ENCODE data around the gene PLEKHB2. TPM values are rescaled to one million over a fixed set of nuclear protein-coding genes. Genes with fewer than 3 reads are reported as not detected.

The PLEKHB2 gene
- total RNA-seq, 1 experiment from 2014 or later, result 65.6 TPM

GRCh38 chr2:131120815-131121317 lies 15.7 kb downstream of the PLEKHB2 start:
- H3K36me3 Mint-ChIP-seq, result peaks cover 38% of the 10 kb centered on the region
- TF ChIP-seq MAX (CRISPR knock-in tag; IDR thresholded peaks at IDR 0.05), result no peak
- TF ChIP-seq ATF3 (CRISPR knock-in tag; conservative IDR thresholded peaks at IDR 0.05), result no peak
- TF ChIP-seq NFATC4 (CRISPR knock-in tag; IDR thresholded peaks at IDR 0.05), result no peak
- no peak for TF ChIP-seq AR (CRISPR knock-in tag; IDR thresholded peaks at IDR 0.05)
- no peak for TF ChIP-seq TP53 (CRISPR knock-in tag; IDR thresholded peaks at IDR 0.05)
- no peak for TF ChIP-seq KAT7 (CRISPR knock-in tag; IDR thresholded peaks at IDR 0.05; ENCODE audit: borderline replicate concordance)
- TF ChIP-seq ESRRA (CRISPR knock-in tag; IDR thresholded peaks at IDR 0.05; ENCODE audit: borderline replicate concordance), result no peak
- TF ChIP-seq ELF4 (CRISPR knock-in tag; IDR thresholded peaks at IDR 0.05; ENCODE audit: low read depth), result no peak
- TF ChIP-seq ATF1 (CRISPR knock-in tag; IDR thresholded peaks at IDR 0.05), result no peak
- TF ChIP-seq PREB (CRISPR knock-in tag; IDR thresholded peaks at IDR 0.05; ENCODE audit: borderline replicate concordance), result no peak
- no peak for TF ChIP-seq TEAD1 (CRISPR knock-in tag; IDR thresholded peaks at IDR 0.05)
- no peak for ATAC-seq
- H3K4me1 Mint-ChIP-seq, result peaks cover 3% of the 10 kb centered on the region
- CTCF ChIA-PET, result no interaction called here
- POLR2A ChIA-PET, result interaction anchor here (0.6 kb wide), 1 partner anchor 8 kb away, joined by 4 read pairs; no protein-coding TSS in a partner anchor
- DNase-seq (ENCODE audit: low spot score), result no peak
- H3K27ac Mint-ChIP-seq, result peak overlapping the region; percentile 65; the same call in 1 of the 2 replicates
- H3K27me3 Mint-ChIP-seq (ENCODE audit: low read depth), result no peaks in the 10 kb centered on the region
- no peaks in the 10 kb centered on the region for H3K9me3 Mint-ChIP-seq
- no peak overlapping the region for H3K4me3 Mint-ChIP-seq

- POLR2A ChIA-PET, result no interaction called here
- Mint-ChIP-seq H3K9me3 (no peaks in the 10 kb centered on the region), H3K36me3 (peaks cover 36% of the 10 kb centered on the region), H3K4me3 (no peak overlapping the region), H3K27me3 (ENCODE audit: low read depth) (no peaks in the 10 kb centered on the region), H3K4me1 (peaks cover 3% of the 10 kb centered on the region), H3K27ac (no peak overlapping the region)
- CTCF ChIA-PET, result no interaction called here
- ATAC-seq (no peak), DNase-seq (ENCODE audit: low spot score) (no peak)
- TF ChIP-seq ZNF138 (CRISPR knock-in tag; conservative IDR thresholded peaks at IDR 0.05), result no peak
- no peak for TF ChIP-seq ZNF263 (CRISPR knock-in tag; IDR thresholded peaks at IDR 0.05; ENCODE audit: low read depth)
- no peak for TF ChIP-seq ZNF512 (CRISPR knock-in tag; IDR thresholded peaks at IDR 0.05; ENCODE audit: borderline replicate concordance)
- TF ChIP-seq ZNF425 (CRISPR knock-in tag; conservative IDR thresholded peaks at IDR 0.05), result no peak
- TF ChIP-seq PRDM15 (CRISPR knock-in tag; IDR thresholded peaks at IDR 0.05), result no peak
- no peak for TF ChIP-seq MAX (CRISPR knock-in tag; IDR thresholded peaks at IDR 0.05)
- TF ChIP-seq TP53 (CRISPR knock-in tag; IDR thresholded peaks at IDR 0.05), result no peak
- no peak for TF ChIP-seq AFF4 (CRISPR knock-in tag; IDR thresholded peaks at IDR 0.05; ENCODE audit: borderline replicate concordance)
Observed at GRCh38 chr2:131121464-131121863, 16.3 kb downstream of the PLEKHB2 start.
